ENCODE measurements around the gene ARHGEF37.

GRCh38 chr5:149586708-149587318 is 5.5 kb downstream of the ARHGEF37 start:
- TF ChIP-seq POLR2AphosphoS5 (IDR thresholded peaks at IDR 0.05) (no peak), POLR2A (IDR thresholded peaks at IDR 0.05) (no peak), CTCF (IDR thresholded peaks at IDR 0.05) (no peak)
